ENCODE results near the gene RALGPS1.

RALGPS1 gene

GRCh38 chr9:126957687-126958053, 43.1 kb downstream of the RALGPS1 start:
- Histone ChIP-seq H3K27me3 (replicated peaks; ENCODE audit: insufficient read depth, low read length) (no peaks in the 10 kb centered on the region), H3F3A (ENCODE audit: insufficient read depth, low read length) (no peaks in the 10 kb centered on the region)

GRCh38 chr9:126959336-126959735, 44.8 kb downstream of the RALGPS1 start:
- no peak for TF ChIP-seq EZH2 (optimal IDR thresholded peaks at IDR 0.05; ENCODE audit: low read depth, low read length)
- TF ChIP-seq EZH2phosphoT487 (IDR thresholded peaks at IDR 0.05; ENCODE audit: low read length): no peak
- no peak for TF ChIP-seq CTCF (IDR thresholded peaks at IDR 0.05; ENCODE audit: low read length)
- no peak for DNase-seq
- Histone ChIP-seq H3F3A (ENCODE audit: insufficient read depth, low read length) (no peaks in the 10 kb centered on the region), H3K27ac (ENCODE audit: low read length) (no peak overlapping the region), H3K4me2 (ENCODE audit: low read depth, low read length) (no peak overlapping the region), H3K9ac (ENCODE audit: low read length) (no peak overlapping the region), H3K4me3 (ENCODE audit: low read length) (no peak overlapping the region), H2AFZ (ENCODE audit: low read length) (no peak overlapping the region), H4K20me1 (ENCODE audit: insufficient read depth, low read length) (no peaks in the 10 kb centered on the region), H3K4me1 (ENCODE audit: low read length) (no peaks in the 10 kb centered on the region), H3K79me2 (ENCODE audit: low read length) (peaks cover 7% of the 10 kb centered on the region; the same call in 1 of the 2 replicates), H3K9me3 (replicated peaks; ENCODE audit: insufficient read depth, low read length) (no peaks in the 10 kb centered on the region), H3K36me3 (replicated peaks; ENCODE audit: insufficient read depth, low read length) (no peaks in the 10 kb centered on the region), H3K27me3 (replicated peaks; ENCODE audit: insufficient read depth, low read length) (no peaks in the 10 kb centered on the region), H3K9me2 (replicated peaks; ENCODE audit: insufficient read depth, low read length) (no peaks in the 10 kb centered on the region)

More at GRCh38 chr9:126957687-126958053, 43.1 kb downstream of the RALGPS1 start:
- H3K9me2 ChIP-seq (replicated peaks; ENCODE audit: insufficient read depth, low read length): no peaks in the 10 kb centered on the region
- H3K9ac ChIP-seq (ENCODE audit: low read length): no peak overlapping the region
- H3K4me3 ChIP-seq (ENCODE audit: low read length): no peak overlapping the region
- TF ChIP-seq EZH2 (optimal IDR thresholded peaks at IDR 0.05; ENCODE audit: low read depth, low read length) (no peak), EZH2phosphoT487 (IDR thresholded peaks at IDR 0.05; ENCODE audit: low read length) (no peak), CTCF (IDR thresholded peaks at IDR 0.05; ENCODE audit: low read length) (no peak)
- no peaks in the 10 kb centered on the region for H4K20me1 ChIP-seq (ENCODE audit: insufficient read depth, low read length)
- no peak overlapping the region for H3K4me2 ChIP-seq (ENCODE audit: low read depth, low read length)
- H3K36me3 ChIP-seq (replicated peaks; ENCODE audit: insufficient read depth, low read length): no peaks in the 10 kb centered on the region
- no peaks in the 10 kb centered on the region for H3K4me1 ChIP-seq (ENCODE audit: low read length)
- H2AFZ ChIP-seq (ENCODE audit: low read length): no peak overlapping the region
- no peaks in the 10 kb centered on the region for H3K9me3 ChIP-seq (replicated peaks; ENCODE audit: insufficient read depth, low read length)
- peaks cover 7% of the 10 kb centered on the region; the same call in 1 of the 2 replicates for H3K79me2 ChIP-seq (ENCODE audit: low read length)
- DNase-seq: no peak
- no peak overlapping the region for H3K27ac ChIP-seq (ENCODE audit: low read length)

- TF ChIP-seq CTCF (IDR thresholded peaks at IDR 0.05; ENCODE audit: low read length) (no peak), EZH2 (optimal IDR thresholded peaks at IDR 0.05; ENCODE audit: low read depth, low read length) (no peak), EZH2phosphoT487 (IDR thresholded peaks at IDR 0.05; ENCODE audit: low read length) (no peak)
- no peaks in the 10 kb centered on the region for H3F3A ChIP-seq (ENCODE audit: insufficient read depth, low read length)
- H3K27ac ChIP-seq (ENCODE audit: low read length): no peak overlapping the region
- no peak overlapping the region for H3K9ac ChIP-seq (ENCODE audit: low read length)
- no peak overlapping the region for H3K4me2 ChIP-seq (ENCODE audit: low read depth, low read length)
- no peaks in the 10 kb centered on the region for H3K27me3 ChIP-seq (replicated peaks; ENCODE audit: insufficient read depth, low read length)
- H2AFZ ChIP-seq (ENCODE audit: low read length): no peak overlapping the region
- H3K4me3 ChIP-seq (ENCODE audit: low read length): no peak overlapping the region
- H3K36me3 ChIP-seq (replicated peaks; ENCODE audit: insufficient read depth, low read length): no peaks in the 10 kb centered on the region
- no peaks in the 10 kb centered on the region for H3K4me1 ChIP-seq (ENCODE audit: low read length)
- peaks cover 7% of the 10 kb centered on the region; the same call in 1 of the 2 replicates for H3K79me2 ChIP-seq (ENCODE audit: low read length)
- DNase-seq: no peak
- H3K9me3 ChIP-seq (replicated peaks; ENCODE audit: insufficient read depth, low read length): no peaks in the 10 kb centered on the region
- no peaks in the 10 kb centered on the region for H3K9me2 ChIP-seq (replicated peaks; ENCODE audit: insufficient read depth, low read length)
- H4K20me1 ChIP-seq (ENCODE audit: insufficient read depth, low read length): no peaks in the 10 kb centered on the region
Measured at GRCh38 chr9:126959917-126960316, 45.3 kb downstream of the RALGPS1 start.
